ENCODE data around the gene HOXD11. TPM values are rescaled to one million over a fixed set of nuclear protein-coding genes. Genes with fewer than 3 reads are reported as not detected.

Gene HOXD11
- total and polyA plus RNA-seq, 11 donors = not detected

DNA sequence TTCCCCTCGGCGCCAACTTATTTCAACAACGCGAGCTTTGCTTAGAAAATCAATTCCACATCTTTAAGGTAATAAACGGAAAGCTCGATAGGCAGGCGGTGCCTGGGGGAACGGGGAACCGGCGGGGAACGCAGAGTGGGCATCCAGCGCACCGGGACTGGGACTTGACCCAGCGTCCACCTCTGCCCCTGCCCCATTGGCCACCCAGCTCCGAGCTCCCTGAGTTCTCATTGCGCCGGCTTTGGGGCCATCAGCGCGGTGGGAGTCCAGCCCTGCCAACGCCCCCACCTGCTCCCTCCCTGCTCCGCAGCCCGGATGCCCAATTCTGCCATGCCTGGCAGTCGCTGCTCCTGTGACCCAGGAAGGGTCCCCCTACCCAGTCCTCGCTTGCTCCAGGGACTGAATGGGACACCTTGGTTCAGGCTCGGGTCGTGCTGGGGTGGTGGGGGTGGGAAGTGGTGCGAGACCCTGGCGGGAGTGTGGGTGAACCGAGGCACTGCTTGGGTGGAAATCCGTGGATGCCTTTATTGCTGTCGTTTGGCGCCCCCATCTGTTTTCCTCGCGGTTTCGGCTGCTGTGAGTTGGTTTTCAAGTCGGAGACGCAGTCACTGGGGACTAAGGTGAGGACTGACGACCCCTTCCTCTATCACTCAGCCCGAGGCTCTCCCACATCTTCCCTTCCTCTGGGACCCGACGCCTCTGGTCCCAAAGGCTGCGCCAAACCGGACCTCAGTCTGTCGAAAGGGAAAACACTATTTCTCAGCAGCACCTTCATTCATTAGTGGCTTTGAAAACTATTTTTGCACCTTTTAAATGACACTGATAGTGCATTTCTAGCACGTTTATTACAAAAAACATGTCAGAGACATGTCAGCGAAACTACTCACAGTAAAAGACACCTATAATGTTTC lies 21.0 kb upstream of the HOXD11 start:
- TF ChIP-seq CTCF (IDR thresholded peaks at IDR 0.05) (peak in 11 of 12 donors; percentile 14 to 57 (median 44)), POLR2A (IDR thresholded peaks at IDR 0.05) (no peak)
- Histone ChIP-seq H3K27ac (peak overlapping the region in 1 of 12 donors; percentile 84), H3K4me3 (peak overlapping the region in 1 of 12 donors; percentile 5), H3K4me1 (peaks cover 0 to 45% (median 15%) of the 10 kb centered on the region in 12 donors), H3K36me3 (no peaks in the 10 kb centered on the region), H3K9me3 (peaks cover 0 to 8% (median 0%) of the 10 kb centered on the region in 12 donors), H3K27me3 (peaks cover 90 to 100% (median 99%) of the 10 kb centered on the region in 9 donors)
- intact Hi-C loops (cut with DNase I) = loop anchor here (1.0 to 10.0 kb wide), 7 partner anchors 396 to 719 kb away; no protein-coding TSS in a partner anchor
- 2 to 4% (median 3%) methylated on average over 39 to 46 of the region's 46 CpGs for WGBS, 4 donors
- ATAC-seq (peak in 3 of 4 donors; percentile 38 to 63 (median 40)), DNase-seq (peak in 1 of 5 donors; percentile 69)

DNA sequence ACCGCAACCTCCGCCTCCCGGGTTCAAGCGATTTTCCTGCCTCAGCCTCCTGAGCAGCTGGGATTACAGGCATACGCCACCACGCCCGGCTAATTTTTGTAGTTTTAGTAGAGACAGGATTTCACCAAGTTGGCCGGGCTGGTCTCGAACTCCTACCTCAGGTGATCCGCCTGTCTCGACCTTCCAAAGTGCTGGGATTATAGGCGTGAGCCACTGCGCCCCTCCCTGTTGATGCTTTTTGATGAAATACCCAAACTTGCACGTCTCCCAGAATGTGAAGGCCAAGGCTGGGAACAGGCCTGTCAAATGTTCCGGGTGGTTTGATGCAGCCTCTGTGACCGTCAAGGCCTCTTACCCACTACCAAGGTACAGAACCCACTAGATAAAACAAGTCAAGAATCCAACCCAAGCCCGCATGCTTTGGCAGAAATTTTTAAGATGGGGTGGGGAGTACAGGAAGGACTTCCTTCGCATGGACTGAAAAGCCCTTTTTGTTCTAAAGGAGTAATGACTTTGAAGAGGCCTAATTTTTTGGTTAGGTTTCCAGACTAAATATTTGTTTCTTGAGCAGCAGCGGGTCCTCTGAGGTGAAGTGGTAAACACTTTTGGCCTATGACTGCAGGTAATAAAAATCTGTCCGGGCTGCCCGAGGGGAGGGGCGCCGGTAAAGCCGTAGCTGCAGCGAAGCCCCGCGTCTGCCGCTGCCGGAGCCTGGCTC lies 19.6 kb upstream of the HOXD11 start:
- WGBS, 4 donors = 32 to 43% (median 33%) methylated on average over 21 to 29 of the region's 29 CpGs
- TF ChIP-seq CTCF (IDR thresholded peaks at IDR 0.05) = no peak
- no peak for TF ChIP-seq POLR2A (IDR thresholded peaks at IDR 0.05)
- intact Hi-C loops (cut with DNase I) = loop anchor here (2.0 to 10.0 kb wide), 8 partner anchors 397 to 721 kb away; no protein-coding TSS in a partner anchor
- no peaks in the 10 kb centered on the region for H3K9me3 ChIP-seq
- H3K4me1 ChIP-seq = peaks cover 0 to 49% (median 15%) of the 10 kb centered on the region in 12 donors
- H3K27me3 ChIP-seq = peaks cover 88 to 100% (median 99%) of the 10 kb centered on the region in 9 donors
- ATAC-seq (no peak), DNase-seq (no peak)
- H3K27ac ChIP-seq = peak overlapping the region in 1 of 12 donors; percentile 86
- no peaks in the 10 kb centered on the region for H3K36me3 ChIP-seq
- peak overlapping the region in 5 of 12 donors; percentile 7 to 36 (median 23) for H3K4me3 ChIP-seq

GRCh38 chr2:176088048-176088936 lies 18.8 kb upstream of the HOXD11 start:
- H3K36me3 ChIP-seq = no peaks in the 10 kb centered on the region
- WGBS, 4 donors = 2 to 4% (median 3%) methylated on average over 32 to 49 of the region's 49 CpGs
- peaks cover 88 to 100% (median 98%) of the 10 kb centered on the region in 9 donors for H3K27me3 ChIP-seq
- peak overlapping the region in 1 of 12 donors; percentile 86 for H3K27ac ChIP-seq
- peak overlapping the region in 11 of 12 donors; percentile 7 to 43 (median 25) for H3K4me3 ChIP-seq
- peak; percentile 41 to 87 (median 84) for ATAC-seq
- peak in 3 of 5 donors; percentile 43 to 77 (median 52) for DNase-seq
- intact Hi-C loops (cut with DNase I) = loop anchor here (2.0 to 10.0 kb wide), 7 partner anchors 397 to 721 kb away; no protein-coding TSS in a partner anchor
- TF ChIP-seq POLR2A (IDR thresholded peaks at IDR 0.05) = no peak
- TF ChIP-seq CTCF (IDR thresholded peaks at IDR 0.05) = peak; percentile 54 to 80 (median 75)
- H3K4me1 ChIP-seq = peaks cover 0 to 51% (median 12%) of the 10 kb centered on the region in 12 donors
- H3K9me3 ChIP-seq = no peaks in the 10 kb centered on the region

Data from heart left ventricle (tissue), 16 donors.